HG02678 (cell line): Measurements from ENCODE around the gene RGL3.
"Not testable (repeated sequence)": the region's sequence is repeated elsewhere in the genome, so short reads cannot be mapped to it uniquely, and the experiment has no call there.

Experiments used
- ATAC-seq: cut with Tn5 transposase; IDR thresholded peaks from one replicate; pipeline ENCODE4 v1.9.1; 2021; ENCODE audit warnings: mild to moderate bottlenecking, moderate library complexity; ENCODE audit not compliant: unreplicated experiment

Gene RGL3

DNA sequence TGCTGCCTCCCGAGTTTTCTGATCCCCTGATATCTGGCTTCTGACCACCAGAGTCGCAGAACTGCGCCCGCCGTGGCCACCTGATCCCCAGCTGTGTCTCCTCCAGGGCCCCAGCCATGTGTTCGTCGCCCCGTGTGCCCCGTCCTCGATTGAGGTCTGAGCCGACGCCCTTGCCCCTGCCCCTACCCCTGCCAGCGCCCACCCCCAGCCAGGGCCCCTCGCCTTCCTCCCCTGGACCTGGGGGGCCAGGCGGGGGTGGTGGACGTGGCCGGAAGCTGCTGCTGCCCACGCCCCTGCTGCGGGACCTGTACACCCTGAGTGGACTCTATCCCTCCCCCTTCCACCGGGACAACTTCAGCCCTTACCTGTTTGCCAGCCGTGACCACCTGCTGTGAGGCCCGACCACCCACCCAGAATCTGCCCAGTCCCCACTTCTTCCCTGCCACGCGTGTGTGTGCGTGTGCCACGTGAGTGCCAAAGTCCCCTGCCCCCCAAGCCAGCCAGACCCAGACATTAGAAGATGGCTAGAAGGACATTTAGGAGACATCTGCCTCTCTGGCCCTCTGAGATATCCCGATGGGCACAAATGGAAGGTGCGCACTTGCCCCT, 54.7 kb downstream of the RGL3 start:
- no peak for ATAC-seq

DNA sequence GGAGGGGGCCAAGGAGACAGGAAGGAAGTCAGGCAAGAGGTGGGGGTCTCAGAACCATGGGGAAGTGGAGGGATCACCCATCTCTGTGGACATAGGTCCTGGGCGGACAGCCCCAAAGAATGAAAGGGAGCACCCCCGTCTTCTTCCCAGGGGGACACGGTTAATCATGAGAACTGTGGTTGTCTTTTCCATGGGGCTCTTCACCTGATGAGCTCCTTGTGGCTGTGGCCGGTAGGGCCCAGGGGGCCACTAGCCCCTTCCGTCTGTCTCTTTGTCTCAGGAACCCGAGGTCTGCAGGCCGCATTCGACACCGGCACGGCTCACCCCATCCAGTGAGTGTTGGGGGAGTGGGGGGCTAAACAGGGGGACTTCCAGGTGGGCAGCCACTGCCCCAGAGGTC, 55.2 kb downstream of the RGL3 start:
- no peak for ATAC-seq

DNA sequence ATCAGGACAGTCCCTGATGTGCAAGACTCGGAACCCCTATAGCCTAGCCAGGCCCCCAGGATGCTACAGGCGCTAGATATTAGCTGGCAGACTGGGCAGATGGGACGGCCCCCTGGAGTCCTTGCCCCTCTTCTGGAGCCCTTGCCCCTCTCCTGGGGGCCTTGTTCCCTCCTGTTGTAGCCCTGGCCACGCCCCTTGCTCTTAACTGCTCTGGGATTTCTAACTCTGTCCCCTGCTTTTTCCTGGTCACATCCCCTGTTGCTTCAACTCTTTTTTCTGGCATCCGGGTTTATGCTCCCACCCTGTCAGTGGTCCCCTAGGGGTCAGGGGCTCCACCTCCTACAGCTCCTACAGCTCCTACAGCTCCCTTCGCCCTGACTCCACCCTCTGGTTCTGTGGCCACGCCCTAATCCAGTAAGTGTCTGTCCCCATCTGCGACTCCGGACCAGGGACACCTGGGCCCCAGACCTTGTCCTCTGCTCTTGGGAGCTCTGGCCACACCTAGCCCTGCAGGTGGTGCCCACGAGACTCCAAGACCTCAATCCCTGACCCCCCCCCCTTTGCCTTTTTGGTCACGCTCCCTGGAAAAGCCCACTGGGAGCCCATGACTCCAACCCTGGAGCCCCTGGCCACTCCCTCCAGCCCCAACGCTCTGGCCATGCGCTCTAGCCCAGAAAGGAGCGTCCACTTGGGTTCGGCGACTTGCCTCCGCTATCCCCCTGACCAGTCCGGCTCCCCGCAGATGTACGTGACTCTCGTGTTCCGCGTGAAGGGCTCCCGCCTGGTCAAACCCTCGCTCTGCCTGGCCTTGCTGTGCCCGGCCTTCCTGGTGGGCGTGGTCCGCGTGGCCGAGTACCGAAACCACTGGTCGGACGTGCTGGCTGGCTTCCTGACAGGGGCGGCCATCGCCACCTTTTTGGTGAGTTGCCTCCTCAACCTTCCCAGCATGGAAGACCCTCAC, 57.1 kb downstream of the RGL3 start:
- no peak for ATAC-seq

DNA sequence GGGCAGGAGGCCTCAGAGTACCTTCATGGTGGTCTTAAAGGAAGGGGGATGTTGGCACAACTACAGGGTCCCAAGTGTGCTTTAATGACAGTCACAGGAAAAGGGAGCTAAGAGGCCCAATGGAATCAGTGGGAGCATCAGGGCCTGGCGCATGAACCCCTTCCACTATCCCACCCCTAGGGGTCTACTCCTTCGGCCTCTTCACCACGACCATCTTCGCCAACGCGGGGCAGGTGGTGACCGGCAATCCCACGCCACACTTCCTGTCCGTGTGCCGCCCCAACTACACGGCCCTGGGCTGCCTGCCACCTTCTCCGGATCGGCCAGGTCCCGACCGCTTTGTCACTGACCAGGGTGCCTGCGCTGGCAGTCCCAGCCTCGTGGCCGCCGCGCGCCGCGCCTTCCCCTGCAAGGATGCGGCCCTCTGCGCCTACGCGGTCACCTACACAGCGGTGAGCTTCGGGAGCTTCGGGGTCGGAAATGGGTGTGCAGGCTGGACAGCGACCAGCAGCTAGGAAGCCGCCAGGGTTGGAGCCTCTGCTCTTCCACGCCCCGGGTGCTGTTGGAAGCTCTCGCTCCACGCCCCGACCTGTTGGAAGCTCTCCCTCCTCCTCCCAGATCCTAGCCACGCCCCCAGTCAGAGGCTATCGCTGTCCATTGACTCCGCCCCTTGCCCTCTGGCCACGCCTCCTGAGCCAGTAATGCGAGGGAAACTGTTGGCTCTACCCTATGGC, 57.9 kb downstream of the RGL3 start:
- no peak for ATAC-seq

DNA sequence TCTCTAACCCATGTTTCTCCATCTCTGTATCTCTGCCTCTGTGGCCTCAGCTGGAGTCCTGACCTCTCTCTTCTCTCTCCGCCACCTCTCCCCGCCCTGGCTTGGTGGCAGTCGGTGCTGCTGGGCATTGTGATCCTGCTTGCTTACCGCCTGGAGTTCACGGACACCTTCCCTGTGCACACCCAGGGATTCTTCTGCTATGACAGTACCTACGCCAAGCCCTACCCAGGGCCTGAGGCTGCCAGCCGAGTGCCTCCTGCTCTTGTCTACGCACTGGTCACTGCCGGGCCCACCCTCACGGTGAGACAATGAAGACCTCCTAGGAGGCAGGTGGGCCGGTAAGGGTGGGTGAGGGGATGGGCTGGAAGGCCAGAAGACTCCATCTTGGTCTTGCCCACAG, 59.7 kb downstream of the RGL3 start:
- ATAC-seq = no peak

DNA sequence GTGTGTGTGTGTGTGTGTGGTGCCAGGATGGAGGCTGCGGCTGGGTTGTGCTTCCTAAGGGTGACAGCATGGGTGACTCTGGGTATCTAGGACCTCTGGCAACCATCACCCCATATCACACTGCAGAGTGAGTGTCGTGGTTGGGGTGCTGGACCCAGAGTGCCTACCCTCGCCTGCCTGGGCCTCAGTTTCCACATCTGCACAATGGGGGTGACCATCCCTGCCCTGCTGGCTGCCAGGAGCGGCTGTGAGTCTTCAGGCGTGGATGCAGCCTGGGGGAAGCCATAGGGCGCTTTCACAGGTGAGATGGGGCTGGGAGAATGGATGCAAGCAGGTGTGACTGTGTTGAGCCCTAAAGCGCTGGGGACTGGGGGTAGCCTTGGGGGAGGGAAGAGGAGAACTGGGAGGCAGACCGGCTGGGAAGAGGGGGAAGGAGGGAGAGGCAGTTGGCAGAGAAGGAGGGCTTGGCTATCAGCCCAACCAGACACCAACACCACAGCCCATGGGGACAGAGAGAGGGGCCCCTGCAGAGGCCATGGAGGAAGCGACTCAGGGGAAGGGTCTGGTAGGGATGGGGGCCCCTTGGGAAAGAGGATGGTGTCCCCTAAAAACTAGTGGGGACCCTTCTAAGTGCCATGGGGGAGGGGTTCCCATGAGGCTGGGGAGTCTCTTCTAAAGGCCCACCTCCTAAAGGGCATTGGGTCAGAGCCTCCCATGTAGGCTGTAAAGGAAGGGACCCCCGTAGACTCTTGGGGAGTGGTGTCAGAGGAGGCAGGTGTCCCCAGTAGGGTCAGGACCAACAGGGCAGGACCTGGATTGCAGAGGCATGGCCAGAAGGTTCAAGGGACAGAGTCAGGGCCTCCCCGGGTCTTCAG, 62.2 kb downstream of the RGL3 start:
- ATAC-seq = no peak

DNA sequence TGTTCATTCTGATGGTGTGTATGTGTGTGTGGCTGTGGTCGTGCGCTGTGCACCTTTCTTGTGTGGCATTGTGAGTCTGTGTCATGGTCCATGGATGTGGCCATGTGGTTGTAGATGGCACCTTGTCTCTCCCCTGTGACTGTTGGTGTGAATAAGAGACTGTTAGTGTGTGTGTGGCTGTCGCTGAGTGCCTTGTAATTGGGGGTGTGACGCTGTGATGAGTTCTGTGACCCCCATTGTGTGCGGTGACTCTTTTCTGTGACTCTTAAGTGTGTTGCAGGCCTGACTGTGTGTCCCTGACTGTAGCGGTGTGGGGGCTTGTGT, 63.1 kb downstream of the RGL3 start:
- no peak for ATAC-seq

DNA sequence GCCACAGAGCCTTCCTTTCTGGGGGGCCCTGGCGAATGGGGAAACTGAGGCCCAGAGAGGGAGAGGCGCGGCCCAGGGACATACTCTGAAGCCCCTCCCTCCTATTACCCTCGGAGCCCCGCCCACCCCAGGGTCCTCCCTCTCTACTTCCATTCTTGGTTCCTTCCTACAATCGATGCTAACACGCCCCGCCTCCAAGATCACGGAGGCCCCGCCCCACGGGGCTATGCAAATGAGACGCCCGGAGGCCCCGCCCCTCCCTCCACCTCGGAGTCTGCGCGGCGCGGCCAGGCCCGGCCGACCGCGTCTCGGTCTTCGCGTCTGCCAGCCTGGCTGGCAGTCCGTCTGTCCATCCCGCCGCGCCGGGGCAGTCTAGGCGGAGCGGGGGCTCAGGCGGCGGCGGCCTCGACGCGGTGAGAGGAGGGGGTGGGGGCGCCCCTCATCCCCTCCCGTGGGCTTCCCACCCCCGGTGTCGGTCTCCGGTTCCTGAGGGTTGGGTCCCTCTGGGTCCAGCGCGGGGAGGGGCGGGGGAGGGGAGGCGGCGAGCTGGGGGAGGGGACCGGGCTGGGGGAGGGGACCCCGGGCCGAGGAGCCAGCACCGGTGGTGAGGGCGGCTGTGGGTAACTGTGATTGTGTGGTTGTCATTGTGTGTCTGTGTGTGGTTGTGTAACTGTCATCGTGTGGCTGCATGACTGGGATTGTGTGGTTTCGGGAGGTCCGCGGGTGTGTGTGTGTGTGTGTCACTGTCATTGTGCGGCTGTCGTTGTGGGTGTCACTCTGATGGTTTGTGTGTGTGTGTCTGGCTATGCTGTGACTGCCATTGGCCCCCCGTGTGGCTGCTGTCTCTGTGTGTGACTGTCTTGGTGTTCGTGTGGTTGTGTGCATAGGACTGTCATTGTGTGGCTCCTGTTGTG, 63.7 kb downstream of the RGL3 start, which contains the start of gene PLPPR2:
PLPPR2 (plus strand) TSS at position 273 of the 914 bp plus-strand sequence. CDS start 2,242 bp downstream, outside the sequence.
- peak; percentile 60 for ATAC-seq

DNA sequence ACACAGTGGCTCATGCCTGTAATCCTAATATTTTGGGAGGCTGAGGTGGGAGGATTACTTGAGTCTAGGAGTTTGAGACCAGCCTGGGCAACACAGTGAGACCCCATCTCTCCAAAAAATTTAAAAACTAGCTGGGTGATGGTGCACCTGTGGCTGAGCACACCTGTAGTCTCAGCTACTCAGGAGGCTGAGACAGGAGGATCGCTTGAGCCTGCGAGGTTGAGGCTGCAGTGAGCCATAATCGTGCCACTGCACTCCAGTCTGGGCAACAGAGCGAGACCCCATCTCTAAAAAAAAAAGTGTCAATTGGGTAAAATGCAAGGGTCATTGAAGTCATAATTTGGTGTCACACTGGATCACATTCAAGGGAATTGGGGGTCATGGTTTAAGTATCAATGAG, 65.0 kb downstream of the RGL3 start:
- ATAC-seq = not testable (repeated sequence)

DNA sequence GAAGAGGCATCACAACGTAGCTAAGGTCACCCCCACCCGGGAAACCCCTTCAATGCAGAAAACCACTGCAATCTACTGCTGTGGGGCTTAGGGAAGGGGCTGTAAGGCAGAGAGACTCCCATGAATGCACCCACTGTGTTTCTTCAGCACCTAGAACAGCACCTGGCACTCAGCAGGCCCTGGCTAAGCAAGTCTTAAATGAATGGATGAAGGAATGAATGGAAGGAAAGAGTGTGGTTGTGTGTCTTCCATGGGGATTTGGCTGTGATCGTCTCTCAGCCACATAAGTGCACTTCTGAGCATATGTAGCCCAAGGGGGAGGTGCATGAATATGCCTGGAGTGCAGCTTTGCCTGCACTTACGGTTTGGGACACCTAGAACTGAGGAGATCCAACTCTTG, 69.9 kb downstream of the RGL3 start:
- ATAC-seq = no peak

DNA sequence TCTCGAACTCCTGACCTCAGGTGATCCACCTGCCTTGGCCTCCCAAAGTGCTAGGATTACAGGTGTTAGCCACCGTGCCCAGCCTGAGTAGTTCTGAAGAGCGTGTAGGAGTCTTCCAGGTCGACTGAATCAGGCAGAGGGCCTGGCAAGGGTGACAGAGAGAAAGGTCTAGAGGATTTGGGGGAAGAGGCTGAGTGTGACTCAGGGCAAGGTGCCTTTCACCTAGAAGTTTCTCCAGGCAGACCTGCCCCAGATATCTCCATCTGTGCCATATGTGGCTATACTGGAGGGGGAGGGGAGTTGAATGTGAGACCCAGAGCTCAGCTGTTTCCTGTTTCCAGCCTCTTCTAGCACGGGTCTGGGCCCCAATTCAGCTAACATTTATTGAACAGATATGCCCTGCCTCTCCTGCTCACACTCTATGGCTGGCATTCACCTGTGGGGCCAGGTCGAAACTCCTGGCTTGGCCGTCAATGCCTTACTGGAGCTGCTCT, 71.5 kb downstream of the RGL3 start:
- no peak for ATAC-seq

DNA sequence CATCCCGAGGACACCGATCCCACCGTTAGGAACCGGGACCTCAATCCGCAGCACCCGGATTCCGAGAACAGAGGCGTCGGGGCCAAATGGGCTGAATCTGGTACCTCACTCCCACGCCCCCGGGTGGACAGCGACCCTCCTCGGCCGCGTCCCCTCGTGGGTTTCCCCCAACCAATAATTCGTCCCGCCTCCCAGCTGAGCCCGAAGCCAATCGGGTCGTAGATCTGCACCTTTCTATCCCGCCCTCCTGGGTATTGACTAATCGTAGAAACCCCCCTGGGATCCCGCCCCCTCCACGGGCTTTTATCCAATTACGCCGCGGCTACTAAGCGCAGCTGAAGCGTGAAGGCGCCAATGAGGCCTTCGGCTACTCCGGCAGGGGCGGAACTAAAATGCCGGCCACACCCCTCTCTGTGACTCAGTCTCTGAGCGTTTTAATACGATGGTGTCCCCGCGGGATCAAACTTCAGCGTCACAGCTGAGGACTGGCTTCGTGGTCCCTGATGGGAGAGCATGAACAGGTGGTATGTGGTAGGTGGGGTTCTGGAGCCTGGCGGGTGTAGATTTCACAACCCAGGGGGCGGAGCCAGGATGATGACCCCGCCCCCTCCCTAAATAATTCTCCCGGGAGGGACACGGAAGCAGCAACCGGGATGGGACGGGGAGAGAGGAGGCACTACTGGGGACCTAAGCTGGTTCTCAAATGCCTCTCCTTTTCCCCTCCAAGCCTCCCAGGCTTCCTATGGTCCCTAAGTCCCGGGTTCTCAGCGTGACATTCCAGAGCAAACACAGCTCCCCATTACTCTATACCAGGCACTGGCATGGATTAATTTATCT, 72.8 kb downstream of the RGL3 start, which contains the start of the genes CCDC159 and TMEM205:
CCDC159 (plus strand) TSS at position 416 of the 837 bp plus-strand sequence; CDS start at position 504, 88 bp downstream.
TMEM205 (minus strand) TSS at position 165 of the 837 bp plus-strand sequence. CDS start 649 bp downstream, outside the sequence.
- peak; percentile 92 for ATAC-seq

DNA sequence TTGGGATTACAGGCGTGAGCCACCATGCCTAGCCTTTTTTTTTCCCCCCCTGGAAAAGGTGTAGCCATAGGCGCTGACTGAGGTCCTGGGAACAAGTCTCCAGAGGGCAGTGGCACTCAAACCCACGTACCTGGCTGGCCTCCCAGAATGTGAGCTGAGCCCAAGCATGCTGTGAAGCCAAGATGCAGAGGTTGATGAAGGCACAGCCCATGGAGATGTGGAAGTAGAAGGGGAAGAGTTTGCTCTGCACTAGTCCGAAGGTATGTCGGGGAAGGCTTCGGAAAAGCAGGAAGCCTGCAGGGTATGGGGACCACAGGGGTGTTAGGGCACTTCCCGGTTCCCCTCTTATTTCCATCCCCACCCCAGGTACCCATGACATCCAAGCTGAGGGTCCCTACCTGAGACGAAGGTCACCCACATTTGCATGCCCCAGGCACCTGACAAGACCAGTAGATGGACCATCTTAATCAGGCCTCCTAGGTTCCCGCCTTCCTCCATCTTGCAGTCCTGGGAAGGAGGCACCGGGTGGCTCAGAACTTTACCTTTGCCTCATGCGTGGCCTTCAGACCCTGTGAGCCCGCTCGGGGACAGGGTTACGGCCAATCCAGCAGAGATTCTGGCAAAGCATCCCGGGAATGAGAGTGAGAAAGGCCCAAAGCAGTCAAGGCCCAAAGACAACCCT, 73.9 kb downstream of the RGL3 start:
- no peak for ATAC-seq
